Measurements from ENCODE around the gene KRTAP5-8. TPM values are rescaled to one million over a fixed set of nuclear protein-coding genes. Genes with fewer than 3 reads are reported as not detected.

Gene KRTAP5-8
- total RNA-seq, 1 experiment from 2014 or later: not detected

DNA sequence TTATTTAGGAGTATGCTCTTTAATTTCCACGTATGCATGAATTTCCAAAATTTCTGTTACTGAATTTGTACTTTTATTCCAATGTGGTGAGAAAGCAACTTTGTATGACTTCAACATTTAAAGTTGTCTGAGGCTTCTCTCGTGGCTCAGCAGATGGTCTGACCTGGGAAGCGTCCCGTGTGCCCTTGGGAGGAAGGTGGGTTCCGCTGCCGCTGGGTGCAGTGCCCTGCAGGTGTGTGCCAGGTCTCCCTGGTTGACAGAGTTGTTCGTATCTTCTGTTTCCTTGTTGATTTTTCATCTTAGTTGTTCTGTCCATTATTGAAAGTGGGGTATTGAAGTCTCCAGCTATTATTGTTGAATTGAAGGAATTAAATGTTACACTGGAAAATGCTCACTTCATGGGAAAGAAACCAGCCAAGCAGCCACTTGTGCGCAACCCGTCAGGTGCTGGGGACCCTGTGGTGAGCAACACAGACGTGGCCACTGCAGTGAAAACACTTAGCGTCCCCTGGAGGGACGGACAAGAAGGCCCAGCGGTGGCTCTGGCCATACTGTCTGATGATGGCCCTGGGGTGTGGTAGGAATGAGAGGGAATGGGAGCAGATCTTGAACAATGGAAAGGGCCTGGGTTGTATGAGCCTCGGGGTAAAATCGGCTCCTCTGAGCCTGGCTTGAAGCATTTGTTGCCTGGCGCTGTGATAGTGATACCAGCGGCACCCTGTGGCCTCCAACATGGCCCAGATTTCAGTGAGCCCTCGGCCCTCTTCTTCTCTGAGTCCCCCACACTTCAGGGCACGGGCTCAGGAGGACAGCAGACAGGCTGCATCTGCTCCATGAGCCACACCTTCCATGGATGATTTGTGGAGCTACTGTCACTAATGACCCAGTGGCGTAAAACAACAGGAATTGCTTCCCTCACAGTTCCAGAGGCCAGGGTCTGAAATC, 42.3 kb upstream of the KRTAP5-8 start:
- Mint-ChIP-seq H3K27me3 (ENCODE audit: low read depth) (no peaks in the 10 kb centered on the region), H3K4me3 (no peak overlapping the region), H3K4me1 (no peaks in the 10 kb centered on the region), H3K27ac (no peak overlapping the region), H3K36me3 (peaks cover 57% of the 10 kb centered on the region), H3K9me3 (no peaks in the 10 kb centered on the region)
- ChIA-PET POLR2A (no interaction called here), CTCF (no interaction called here)
- DNase-seq (ENCODE audit: low spot score): no peak
- ATAC-seq: no peak
- TF ChIP-seq ATF1 (CRISPR knock-in tag; IDR thresholded peaks at IDR 0.05): no peak
- TF ChIP-seq, protein P1, sequence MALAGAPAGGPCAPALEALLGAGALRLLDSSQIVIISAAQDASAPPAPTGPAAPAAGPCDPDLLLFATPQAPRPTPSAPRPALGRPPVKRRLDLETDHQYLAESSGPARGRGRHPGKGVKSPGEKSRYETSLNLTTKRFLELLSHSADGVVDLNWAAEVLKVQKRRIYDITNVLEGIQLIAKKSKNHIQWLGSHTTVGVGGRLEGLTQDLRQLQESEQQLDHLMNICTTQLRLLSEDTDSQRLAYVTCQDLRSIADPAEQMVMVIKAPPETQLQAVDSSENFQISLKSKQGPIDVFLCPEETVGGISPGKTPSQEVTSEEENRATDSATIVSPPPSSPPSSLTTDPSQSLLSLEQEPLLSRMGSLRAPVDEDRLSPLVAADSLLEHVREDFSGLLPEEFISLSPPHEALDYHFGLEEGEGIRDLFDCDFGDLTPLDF (CRISPR knock-in tag; IDR thresholded peaks at IDR 0.05): no peak
- TF ChIP-seq, protein P2, sequence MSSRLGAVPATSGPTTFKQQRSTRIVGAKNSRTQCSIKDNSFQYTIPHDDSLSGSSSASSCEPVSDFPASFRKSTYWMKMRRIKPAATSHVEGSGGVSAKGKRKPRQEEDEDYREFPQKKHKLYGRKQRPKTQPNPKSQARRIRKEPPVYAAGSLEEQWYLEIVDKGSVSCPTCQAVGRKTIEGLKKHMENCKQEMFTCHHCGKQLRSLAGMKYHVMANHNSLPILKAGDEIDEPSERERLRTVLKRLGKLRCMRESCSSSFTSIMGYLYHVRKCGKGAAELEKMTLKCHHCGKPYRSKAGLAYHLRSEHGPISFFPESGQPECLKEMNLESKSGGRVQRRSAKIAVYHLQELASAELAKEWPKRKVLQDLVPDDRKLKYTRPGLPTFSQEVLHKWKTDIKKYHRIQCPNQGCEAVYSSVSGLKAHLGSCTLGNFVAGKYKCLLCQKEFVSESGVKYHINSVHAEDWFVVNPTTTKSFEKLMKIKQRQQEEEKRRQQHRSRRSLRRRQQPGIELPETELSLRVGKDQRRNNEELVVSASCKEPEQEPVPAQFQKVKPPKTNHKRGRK (CRISPR knock-in tag; IDR thresholded peaks at IDR 0.05; ENCODE audit: borderline replicate concordance): no peak
- no peak for TF ChIP-seq GABPB1 (CRISPR knock-in tag; IDR thresholded peaks at IDR 0.05)
- no peak for TF ChIP-seq NR2C2 (CRISPR knock-in tag; IDR thresholded peaks at IDR 0.05)
- TF ChIP-seq SMAD4 (CRISPR knock-in tag; IDR thresholded peaks at IDR 0.05): no peak
- TF ChIP-seq, protein P3, sequence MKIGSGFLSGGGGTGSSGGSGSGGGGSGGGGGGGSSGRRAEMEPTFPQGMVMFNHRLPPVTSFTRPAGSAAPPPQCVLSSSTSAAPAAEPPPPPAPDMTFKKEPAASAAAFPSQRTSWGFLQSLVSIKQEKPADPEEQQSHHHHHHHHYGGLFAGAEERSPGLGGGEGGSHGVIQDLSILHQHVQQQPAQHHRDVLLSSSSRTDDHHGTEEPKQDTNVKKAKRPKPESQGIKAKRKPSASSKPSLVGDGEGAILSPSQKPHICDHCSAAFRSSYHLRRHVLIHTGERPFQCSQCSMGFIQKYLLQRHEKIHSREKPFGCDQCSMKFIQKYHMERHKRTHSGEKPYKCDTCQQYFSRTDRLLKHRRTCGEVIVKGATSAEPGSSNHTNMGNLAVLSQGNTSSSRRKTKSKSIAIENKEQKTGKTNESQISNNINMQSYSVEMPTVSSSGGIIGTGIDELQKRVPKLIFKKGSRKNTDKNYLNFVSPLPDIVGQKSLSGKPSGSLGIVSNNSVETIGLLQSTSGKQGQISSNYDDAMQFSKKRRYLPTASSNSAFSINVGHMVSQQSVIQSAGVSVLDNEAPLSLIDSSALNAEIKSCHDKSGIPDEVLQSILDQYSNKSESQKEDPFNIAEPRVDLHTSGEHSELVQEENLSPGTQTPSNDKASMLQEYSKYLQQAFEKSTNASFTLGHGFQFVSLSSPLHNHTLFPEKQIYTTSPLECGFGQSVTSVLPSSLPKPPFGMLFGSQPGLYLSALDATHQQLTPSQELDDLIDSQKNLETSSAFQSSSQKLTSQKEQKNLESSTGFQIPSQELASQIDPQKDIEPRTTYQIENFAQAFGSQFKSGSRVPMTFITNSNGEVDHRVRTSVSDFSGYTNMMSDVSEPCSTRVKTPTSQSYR (CRISPR knock-in tag; IDR thresholded peaks at IDR 0.05): no peak
- TF ChIP-seq CREM (CRISPR knock-in tag; IDR thresholded peaks at IDR 0.05): no peak
- no peak for TF ChIP-seq GTF2I (CRISPR knock-in tag; conservative IDR thresholded peaks at IDR 0.05)
- no peak for TF ChIP-seq SOX15 (CRISPR knock-in tag; IDR thresholded peaks at IDR 0.05)
- TF ChIP-seq, protein P4, sequence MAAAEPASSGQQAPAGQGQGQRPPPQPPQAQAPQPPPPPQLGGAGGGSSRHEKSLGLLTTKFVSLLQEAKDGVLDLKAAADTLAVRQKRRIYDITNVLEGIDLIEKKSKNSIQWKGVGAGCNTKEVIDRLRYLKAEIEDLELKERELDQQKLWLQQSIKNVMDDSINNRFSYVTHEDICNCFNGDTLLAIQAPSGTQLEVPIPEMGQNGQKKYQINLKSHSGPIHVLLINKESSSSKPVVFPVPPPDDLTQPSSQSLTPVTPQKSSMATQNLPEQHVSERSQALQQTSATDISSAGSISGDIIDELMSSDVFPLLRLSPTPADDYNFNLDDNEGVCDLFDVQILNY (CRISPR knock-in tag; IDR thresholded peaks at IDR 0.05): no peak
- TF ChIP-seq RORB (CRISPR knock-in tag; IDR thresholded peaks at IDR 0.05): no peak
- TF ChIP-seq ZNF317 (CRISPR knock-in tag; IDR thresholded peaks at IDR 0.05; ENCODE audit: borderline replicate concordance, low read depth): no peak
- no peak for TF ChIP-seq ETV6 (CRISPR knock-in tag; IDR thresholded peaks at IDR 0.05)
- TF ChIP-seq ZNF671 (CRISPR knock-in tag; IDR thresholded peaks at IDR 0.05): no peak
- no peak for TF ChIP-seq ZNF396 (CRISPR knock-in tag; IDR thresholded peaks at IDR 0.05; ENCODE audit: borderline replicate concordance)

DNA sequence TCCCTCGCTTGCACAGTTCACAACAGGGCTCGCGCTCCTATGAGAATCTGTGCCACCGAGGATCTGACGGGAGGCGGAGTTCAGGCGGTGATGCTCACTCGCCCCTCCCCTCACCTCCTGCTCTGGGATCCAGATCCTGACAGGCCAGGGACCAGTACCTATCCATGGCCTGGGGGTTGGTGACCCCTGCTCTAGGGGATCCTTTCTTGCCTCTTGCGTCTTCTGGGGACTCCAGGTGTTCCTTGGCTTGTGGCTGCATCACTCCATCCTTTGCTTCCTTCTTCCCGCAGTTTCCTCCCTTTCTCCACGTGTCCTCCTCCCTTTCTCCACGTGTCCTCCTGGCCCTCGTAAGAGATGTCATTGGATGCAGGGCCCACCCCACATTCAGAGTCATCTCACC, 41.4 kb upstream of the KRTAP5-8 start:
- DNase-seq (ENCODE audit: low spot score) (no peak), ATAC-seq (no peak)
- no peaks in the 10 kb centered on the region for H3K27me3 Mint-ChIP-seq (ENCODE audit: low read depth)
- no peak overlapping the region for H3K27ac Mint-ChIP-seq
- no peaks in the 10 kb centered on the region for H3K9me3 Mint-ChIP-seq
- no peak overlapping the region for H3K4me3 Mint-ChIP-seq
- CTCF ChIA-PET: no interaction called here
- no peaks in the 10 kb centered on the region for H3K4me1 Mint-ChIP-seq
- POLR2A ChIA-PET: no interaction called here
- H3K36me3 Mint-ChIP-seq: peaks cover 53% of the 10 kb centered on the region
- TF ChIP-seq ZNF219 (CRISPR knock-in tag; IDR thresholded peaks at IDR 0.05; ENCODE audit: borderline replicate concordance) (no peak), SOX15 (CRISPR knock-in tag; IDR thresholded peaks at IDR 0.05) (no peak), SP1 (CRISPR knock-in tag; conservative IDR thresholded peaks at IDR 0.05) (no peak), ESRRA (CRISPR knock-in tag; IDR thresholded peaks at IDR 0.05; ENCODE audit: borderline replicate concordance) (no peak), EMX1 (CRISPR knock-in tag; IDR thresholded peaks at IDR 0.05) (no peak), OVOL2 (CRISPR knock-in tag; IDR thresholded peaks at IDR 0.05; ENCODE audit: borderline replicate concordance) (no peak), RELA (CRISPR knock-in tag; IDR thresholded peaks at IDR 0.05; ENCODE audit: borderline replicate concordance) (no peak), ZNF416 (CRISPR knock-in tag; IDR thresholded peaks at IDR 0.05) (no peak), FOXP1 (CRISPR knock-in tag; IDR thresholded peaks at IDR 0.05; ENCODE audit: borderline replicate concordance) (no peak), TEAD4 (CRISPR knock-in tag; IDR thresholded peaks at IDR 0.05) (no peak)
